ENCODE data around the gene SDF4.

DNA sequence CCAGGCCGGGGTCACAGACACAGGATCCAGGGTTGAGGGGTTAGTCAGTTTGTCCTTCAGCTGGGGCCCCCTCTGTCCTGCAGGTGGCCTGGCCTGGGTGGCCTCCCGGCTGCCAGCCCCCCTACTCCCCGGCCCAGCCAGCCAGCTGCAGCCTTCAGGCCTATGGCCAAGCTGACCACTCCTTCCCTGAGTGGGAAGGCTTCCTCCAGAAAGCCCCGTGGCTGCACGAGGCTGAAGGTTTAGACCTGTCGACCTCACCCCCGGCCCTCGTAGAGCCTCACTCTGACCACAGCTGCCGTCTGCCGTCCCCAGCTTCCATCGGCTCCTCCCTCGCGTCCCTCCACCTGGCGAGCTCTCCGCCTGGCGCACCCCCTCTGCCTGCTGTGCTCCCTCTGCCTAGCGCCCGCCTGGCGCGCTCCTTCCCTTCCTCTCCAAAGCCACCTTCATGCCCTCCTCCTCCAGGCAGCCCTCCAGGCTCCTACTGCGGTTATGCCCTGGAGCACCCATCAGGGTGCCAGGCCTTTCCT, 48.5 kb downstream of the SDF4 start:
- TF ChIP-seq CTCF (IDR thresholded peaks at IDR 0.05 in 4 of 5, conservative IDR thresholded peaks at IDR 0.05 in 1 of 5) (no peak), POLR2A (IDR thresholded peaks at IDR 0.05) (no peak)

Data from gastrocnemius medialis (tissue), 4 donors.